GM19455 (cell line): ENCODE measurements around the gene BCL10.

Experiments
- ATAC-seq: cut with Tn5 transposase; IDR thresholded peaks from one replicate; pipeline ENCODE4 v1.9.1; 2021; ENCODE audit not compliant: unreplicated experiment

BCL10 gene

GRCh38 chr1:85276215-85276977 is at the start of gene BCL10:
Gene BCL10, minus strand, starts transcription at chr1:85276632. Its CDS starts 280 bp downstream, at chr1:85276352.
- ATAC-seq = peak; percentile 97

GRCh38 chr1:85325920-85326319 is 49.5 kb upstream of the BCL10 start:
- no peak for ATAC-seq

GRCh38 chr1:85323770-85324169 is 47.3 kb upstream of the BCL10 start:
- no peak for ATAC-seq

GRCh38 chr1:85322655-85323054 is 46.2 kb upstream of the BCL10 start:
- ATAC-seq = no peak

GRCh38 chr1:85321237-85321964 is 45.0 kb upstream of the BCL10 start:
- no peak for ATAC-seq

- no peak for ATAC-seq
These were observed 44.1 kb upstream of the BCL10 start for GRCh38 chr1:85320371-85321131.

GRCh38 chr1:85319931-85320330 is 43.5 kb upstream of the BCL10 start:
- ATAC-seq = no peak

GRCh38 chr1:85319491-85319890 is 43.1 kb upstream of the BCL10 start:
- no peak for ATAC-seq

GRCh38 chr1:85318217-85318616 is 41.8 kb upstream of the BCL10 start:
- ATAC-seq = no peak

GRCh38 chr1:85317560-85317959 is 41.1 kb upstream of the BCL10 start:
- ATAC-seq = no peak

- ATAC-seq = no peak
These were observed 39.9 kb upstream of the BCL10 start for GRCh38 chr1:85316321-85316720.

GRCh38 chr1:85315789-85316188 is 39.4 kb upstream of the BCL10 start:
- ATAC-seq = no peak

GRCh38 chr1:85314726-85315125 is 38.3 kb upstream of the BCL10 start:
- no peak for ATAC-seq

GRCh38 chr1:85313888-85314696 is 37.7 kb upstream of the BCL10 start:
- no peak for ATAC-seq

- no peak for ATAC-seq
These were observed 35.4 kb upstream of the BCL10 start for GRCh38 chr1:85311818-85312217.

GRCh38 chr1:85308833-85309350 is 32.5 kb upstream of the BCL10 start:
- ATAC-seq = no peak

GRCh38 chr1:85307987-85308832 is 31.8 kb upstream of the BCL10 start:
- ATAC-seq = no peak

- ATAC-seq = no peak
These were observed 29.8 kb upstream of the BCL10 start for GRCh38 chr1:85306236-85306635.

GRCh38 chr1:85303440-85304162 is 27.2 kb upstream of the BCL10 start:
- no peak for ATAC-seq
